ENCODE measurements around the gene ARFIP1.

- TF ChIP-seq CTCF (IDR thresholded peaks at IDR 0.05) (no peak), ZFX (IDR thresholded peaks at IDR 0.05; ENCODE audit: borderline replicate concordance) (no peak)
Observed at GRCh38 chr4:152940461-152940860, 160.7 kb downstream of the ARFIP1 start.
